ENCODE measurements around the gene WDR73.
A peak's percentile ranks its signal among the peaks of the same experiment; 100 is the strongest.

The WDR73 gene

DNA sequence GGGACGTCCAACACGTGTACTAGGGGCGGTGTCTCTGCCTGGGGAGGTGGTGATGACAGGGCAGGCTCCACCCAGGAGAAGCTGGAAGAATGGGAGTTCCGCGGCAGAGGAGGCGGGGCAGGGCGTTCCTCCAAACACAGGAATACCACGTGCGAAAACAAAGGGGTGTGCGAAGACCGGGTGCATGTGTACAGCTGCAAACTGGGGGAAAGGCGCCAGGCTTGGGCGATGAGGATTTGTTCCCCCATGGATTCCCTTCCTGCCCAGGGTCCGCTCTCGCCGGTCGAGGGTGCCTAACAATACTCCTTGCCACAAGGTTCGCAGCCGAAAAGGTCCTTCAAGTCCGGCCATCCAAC lies 53.8 kb downstream of the WDR73 start:
- Histone ChIP-seq H3K4me3 (ENCODE audit: extremely low read depth, insufficient read depth, low read length, poor library complexity, severe bottlenecking) (peak overlapping the region; percentile 74), H3K4me1 (ENCODE audit: control insufficient read depth, insufficient read depth, low read length, poor library complexity, severe bottlenecking) (peaks cover 14% of the 10 kb centered on the region), H3K36me3 (ENCODE audit: control insufficient read depth, insufficient read depth, low read length) (peaks cover 24% of the 10 kb centered on the region), H3K9me3 (ENCODE audit: control insufficient read depth, low read length) (no peaks in the 10 kb centered on the region), H3K27ac (ENCODE audit: low read depth, low read length, severe bottlenecking) (no peak overlapping the region)
- WGBS, 2 experiments (ENCODE audit: insufficient coverage in 2 of 2): 12 to 13% methylated on average over 10 to 16 of the region's 20 CpGs

DNA sequence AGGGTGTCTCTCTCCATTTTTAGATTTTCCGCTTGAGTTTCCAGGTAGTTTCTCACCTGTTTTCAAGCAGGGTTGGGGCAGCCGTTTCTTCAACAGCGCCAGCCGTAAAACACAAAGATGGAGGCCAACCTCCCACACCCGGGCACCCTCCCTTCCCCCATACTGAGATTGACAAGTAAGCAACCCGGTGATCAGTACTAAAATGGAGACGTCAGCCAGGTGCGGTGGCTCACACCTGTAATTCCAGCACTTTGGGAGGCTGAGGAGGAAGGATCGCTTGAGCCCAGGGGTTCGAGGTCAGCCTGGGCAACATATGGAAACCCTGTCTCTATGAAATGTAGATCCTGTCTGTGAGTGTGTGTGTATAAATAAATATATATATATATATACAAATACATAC lies 54.2 kb downstream of the WDR73 start:
- Histone ChIP-seq H3K4me3 (ENCODE audit: extremely low read depth, insufficient read depth, low read length, poor library complexity, severe bottlenecking) (peak overlapping the region; percentile 74), H3K36me3 (ENCODE audit: control insufficient read depth, insufficient read depth, low read length) (peaks cover 20% of the 10 kb centered on the region), H3K4me1 (ENCODE audit: control insufficient read depth, insufficient read depth, low read length, poor library complexity, severe bottlenecking) (peaks cover 12% of the 10 kb centered on the region), H3K27ac (ENCODE audit: low read depth, low read length, severe bottlenecking) (no peak overlapping the region), H3K9me3 (ENCODE audit: control insufficient read depth, low read length) (no peaks in the 10 kb centered on the region)
- WGBS, 2 experiments (ENCODE audit: insufficient coverage in 2 of 2): 92 to 95% methylated on average over 4 to 6 of the region's 10 CpGs

DNA sequence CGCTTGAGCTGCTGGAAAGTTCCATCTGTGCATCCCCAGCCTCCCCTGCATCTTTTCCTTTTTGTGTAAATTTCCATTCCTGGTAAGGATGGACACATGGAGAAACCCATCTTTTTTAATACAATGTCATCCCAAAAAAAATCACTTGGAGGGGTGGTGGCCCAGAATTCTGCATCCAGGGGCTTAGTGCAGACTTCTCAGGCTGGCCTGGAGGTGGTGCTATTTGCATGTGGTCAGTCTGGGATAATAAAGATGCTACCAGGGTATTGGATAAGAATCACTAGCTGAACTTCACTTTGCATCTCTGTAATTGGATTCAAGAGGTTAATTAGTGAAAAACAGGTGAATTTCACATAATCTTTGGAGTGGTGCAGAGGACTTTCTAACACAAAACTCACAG lies 55.1 kb downstream of the WDR73 start:
- Histone ChIP-seq H3K9me3 (ENCODE audit: control insufficient read depth, low read length) (no peaks in the 10 kb centered on the region), H3K36me3 (ENCODE audit: control insufficient read depth, insufficient read depth, low read length) (peaks cover 11% of the 10 kb centered on the region), H3K4me1 (ENCODE audit: control insufficient read depth, insufficient read depth, low read length, poor library complexity, severe bottlenecking) (peaks cover 7% of the 10 kb centered on the region), H3K4me3 (ENCODE audit: extremely low read depth, insufficient read depth, low read length, poor library complexity, severe bottlenecking) (no peak overlapping the region), H3K27ac (ENCODE audit: low read depth, low read length, severe bottlenecking) (no peak overlapping the region)
- 100% methylated on average over 1 of the region's 1 CpG; no CpG with 5 or more reads in 1 of the 2 experiments for WGBS, 2 experiments (ENCODE audit: insufficient coverage in 2 of 2)

DNA sequence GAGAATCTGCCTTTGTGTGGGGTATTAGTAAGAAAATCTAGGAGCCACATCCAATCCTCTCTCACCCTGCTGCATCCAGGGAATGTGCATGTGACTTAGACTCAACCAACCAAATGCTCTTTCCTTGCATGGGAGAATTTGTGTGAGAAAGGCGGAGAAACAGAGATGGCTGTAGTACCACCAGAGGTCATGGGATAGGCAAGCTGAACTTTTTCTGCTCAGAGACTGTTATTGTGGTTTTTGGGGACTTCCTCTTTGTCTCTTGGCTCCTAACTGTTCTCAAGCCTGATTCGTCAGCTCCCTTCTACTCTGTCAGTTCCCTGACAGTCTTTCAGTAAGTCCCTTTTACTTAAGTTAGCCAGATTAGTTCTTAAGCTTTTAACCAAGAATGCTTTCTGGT lies 55.8 kb downstream of the WDR73 start:
- peaks cover 2% of the 10 kb centered on the region for H3K9me3 ChIP-seq (ENCODE audit: control insufficient read depth, low read length)
- H3K36me3 ChIP-seq (ENCODE audit: control insufficient read depth, insufficient read depth, low read length): peaks cover 5% of the 10 kb centered on the region

DNA sequence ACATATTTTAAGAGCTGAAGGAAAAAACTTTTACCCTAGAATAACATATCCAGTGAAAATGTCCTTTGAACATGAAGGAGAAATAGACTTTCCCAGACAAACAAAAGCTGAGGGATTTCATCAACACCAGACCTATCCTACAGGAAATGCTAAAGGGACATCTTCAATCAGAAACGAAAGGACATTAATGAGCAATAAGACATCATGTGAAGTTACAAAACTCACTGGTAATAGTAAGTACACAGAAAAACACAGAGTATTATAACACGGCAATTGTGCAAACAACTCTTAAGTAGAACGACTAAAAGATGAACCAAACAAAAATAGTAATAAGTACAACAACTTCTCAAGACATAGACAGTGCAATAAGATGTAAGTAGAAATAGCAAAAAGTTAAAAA lies 56.8 kb downstream of the WDR73 start:
- no CpG with 5 or more reads among the region's 3 CpGs for WGBS, 2 experiments (ENCODE audit: insufficient coverage in 2 of 2)
- peaks cover 2% of the 10 kb centered on the region for H3K9me3 ChIP-seq (ENCODE audit: control insufficient read depth, low read length)
- H3K4me3 ChIP-seq (ENCODE audit: extremely low read depth, insufficient read depth, low read length, poor library complexity, severe bottlenecking): no peak overlapping the region
- H3K4me1 ChIP-seq (ENCODE audit: control insufficient read depth, insufficient read depth, low read length, poor library complexity, severe bottlenecking): peaks cover 3% of the 10 kb centered on the region
- no peaks in the 10 kb centered on the region for H3K36me3 ChIP-seq (ENCODE audit: control insufficient read depth, insufficient read depth, low read length)
- H3K27ac ChIP-seq (ENCODE audit: low read depth, low read length, severe bottlenecking): no peak overlapping the region

More for the DNA sequence above, 55.8 kb downstream of the WDR73 start:
- Histone ChIP-seq H3K4me1 (ENCODE audit: control insufficient read depth, insufficient read depth, low read length, poor library complexity, severe bottlenecking) (peaks cover 3% of the 10 kb centered on the region), H3K4me3 (ENCODE audit: extremely low read depth, insufficient read depth, low read length, poor library complexity, severe bottlenecking) (no peak overlapping the region), H3K27ac (ENCODE audit: low read depth, low read length, severe bottlenecking) (no peak overlapping the region)
- WGBS, 2 experiments (ENCODE audit: insufficient coverage in 2 of 2): 80 to 86% methylated on average over 1 to 2 of the region's 2 CpGs

DNA sequence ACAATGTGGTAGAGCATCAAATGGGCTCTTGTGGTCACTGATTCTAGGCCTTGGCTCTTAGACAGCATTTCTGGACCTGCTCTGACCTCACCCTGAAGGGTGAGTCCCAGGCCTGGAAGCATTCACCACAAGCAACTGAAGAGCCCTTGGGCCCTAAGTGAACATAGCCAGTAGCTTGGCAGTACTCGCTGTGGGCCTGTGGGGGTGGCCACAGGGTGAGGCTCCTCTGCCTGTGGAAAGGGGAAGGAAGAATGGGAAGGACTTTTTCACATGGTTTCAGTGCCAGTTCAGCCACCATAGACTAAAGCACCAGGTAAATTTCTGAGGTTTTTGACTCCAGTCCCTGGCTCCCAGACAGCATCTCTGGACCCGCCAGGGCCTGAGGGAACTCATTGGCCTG lies 58.4 kb downstream of the WDR73 start:
- 86 to 89% methylated on average over 1 to 2 of the region's 2 CpGs for WGBS, 2 experiments (ENCODE audit: insufficient coverage in 2 of 2)
- Histone ChIP-seq H3K36me3 (ENCODE audit: control insufficient read depth, insufficient read depth, low read length) (no peaks in the 10 kb centered on the region), H3K4me1 (ENCODE audit: control insufficient read depth, insufficient read depth, low read length, poor library complexity, severe bottlenecking) (no peaks in the 10 kb centered on the region), H3K27ac (ENCODE audit: low read depth, low read length, severe bottlenecking) (no peak overlapping the region), H3K9me3 (ENCODE audit: control insufficient read depth, low read length) (peaks cover 2% of the 10 kb centered on the region), H3K4me3 (ENCODE audit: extremely low read depth, insufficient read depth, low read length, poor library complexity, severe bottlenecking) (no peak overlapping the region)

DNA sequence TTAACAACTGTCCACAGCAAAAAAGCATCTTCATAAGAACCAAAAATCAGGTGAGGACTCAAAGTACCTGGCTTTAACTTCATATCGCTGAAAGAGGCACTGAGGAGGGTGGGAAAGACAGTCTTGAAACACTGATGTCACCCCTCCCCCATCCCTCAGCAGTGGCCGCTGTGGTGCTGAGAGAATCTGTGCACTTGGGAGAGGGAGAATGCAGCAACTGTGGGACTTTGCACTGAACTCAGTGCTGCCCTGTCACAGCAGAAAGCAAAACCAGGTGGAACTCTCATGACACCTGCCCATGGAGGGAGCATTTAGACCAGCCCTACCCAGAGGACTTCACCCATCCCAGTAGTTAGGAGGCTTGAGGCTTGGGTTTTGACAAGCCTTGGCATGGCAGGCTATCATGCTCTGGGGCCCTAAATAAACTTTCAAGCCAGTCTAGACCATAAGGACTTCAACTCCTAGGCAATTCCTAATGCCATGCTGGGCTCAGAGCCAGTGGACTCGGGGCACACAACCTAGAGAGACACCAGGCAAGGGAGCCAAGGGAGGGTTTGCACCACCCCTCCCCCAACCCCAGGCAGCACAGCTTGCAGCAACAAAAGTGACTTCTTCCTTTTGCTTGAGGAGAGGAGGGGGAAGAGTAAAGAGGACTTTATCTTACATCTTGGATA lies 59.3 kb downstream of the WDR73 start:
- Histone ChIP-seq H3K4me3 (ENCODE audit: extremely low read depth, insufficient read depth, low read length, poor library complexity, severe bottlenecking) (no peak overlapping the region), H3K27ac (ENCODE audit: low read depth, low read length, severe bottlenecking) (no peak overlapping the region), H3K4me1 (ENCODE audit: control insufficient read depth, insufficient read depth, low read length, poor library complexity, severe bottlenecking) (no peaks in the 10 kb centered on the region), H3K9me3 (ENCODE audit: control insufficient read depth, low read length) (peaks cover 2% of the 10 kb centered on the region), H3K36me3 (ENCODE audit: control insufficient read depth, insufficient read depth, low read length) (no peaks in the 10 kb centered on the region)
- WGBS, 2 experiments (ENCODE audit: insufficient coverage in 2 of 2): 65% methylated on average over 2 of the region's 3 CpGs; no CpG with 5 or more reads in 1 of the 2 experiments

DNA sequence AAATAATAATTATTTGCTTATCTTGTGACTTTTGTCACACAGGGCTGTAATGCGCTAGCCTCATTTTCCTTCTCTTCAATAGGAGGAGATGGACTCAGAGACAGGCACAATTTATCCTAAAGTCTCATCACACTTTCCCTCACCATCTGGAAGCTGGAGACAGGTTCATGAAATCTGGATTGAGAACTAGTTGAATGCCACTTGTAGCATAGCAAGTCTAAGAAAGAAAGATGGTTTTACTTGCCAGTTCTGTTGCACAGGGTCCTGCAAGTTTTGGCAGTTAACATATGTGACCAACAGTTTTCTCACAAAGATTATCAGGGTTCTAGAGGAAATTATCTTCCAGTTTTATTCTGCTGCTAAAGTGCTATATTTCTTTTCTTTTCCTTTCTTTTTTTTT lies 62.3 kb downstream of the WDR73 start:
- no peak overlapping the region for H3K27ac ChIP-seq (ENCODE audit: low read depth, low read length, severe bottlenecking)
- H3K4me3 ChIP-seq (ENCODE audit: extremely low read depth, insufficient read depth, low read length, poor library complexity, severe bottlenecking): no peak overlapping the region
- H3K4me1 ChIP-seq (ENCODE audit: control insufficient read depth, insufficient read depth, low read length, poor library complexity, severe bottlenecking): no peaks in the 10 kb centered on the region
- H3K9me3 ChIP-seq (ENCODE audit: control insufficient read depth, low read length): peaks cover 2% of the 10 kb centered on the region
- WGBS, 2 experiments (ENCODE audit: insufficient coverage in 2 of 2): no CpG with 5 or more reads among the region's 1 CpG
- no peaks in the 10 kb centered on the region for H3K36me3 ChIP-seq (ENCODE audit: control insufficient read depth, insufficient read depth, low read length)

DNA sequence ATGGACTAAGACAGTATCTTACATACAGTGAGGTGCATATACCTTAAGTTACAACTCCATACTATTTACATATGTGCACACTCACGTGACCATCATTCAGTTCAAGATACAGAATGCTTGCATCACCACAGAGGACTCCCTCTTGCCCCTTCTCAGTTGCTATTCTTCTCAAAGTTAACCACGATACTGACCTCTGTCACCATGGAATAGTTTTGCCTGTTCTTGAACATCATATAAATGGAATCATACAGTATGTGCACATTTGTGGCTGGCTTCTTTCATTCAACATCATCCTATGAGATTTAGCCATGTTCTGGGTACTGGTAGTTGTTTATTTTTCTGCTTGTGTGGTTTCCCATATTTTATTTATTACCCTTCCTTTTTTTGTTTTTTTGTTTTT lies 63.7 kb downstream of the WDR73 start:
- H3K36me3 ChIP-seq (ENCODE audit: control insufficient read depth, insufficient read depth, low read length): no peaks in the 10 kb centered on the region
- peaks cover 2% of the 10 kb centered on the region for H3K9me3 ChIP-seq (ENCODE audit: control insufficient read depth, low read length)
- no peak overlapping the region for H3K4me3 ChIP-seq (ENCODE audit: extremely low read depth, insufficient read depth, low read length, poor library complexity, severe bottlenecking)
- no peak overlapping the region for H3K27ac ChIP-seq (ENCODE audit: low read depth, low read length, severe bottlenecking)
- no peaks in the 10 kb centered on the region for H3K4me1 ChIP-seq (ENCODE audit: control insufficient read depth, insufficient read depth, low read length, poor library complexity, severe bottlenecking)
- 82 to 89% methylated on average over 1 of the region's 2 CpGs for WGBS, 2 experiments (ENCODE audit: insufficient coverage in 2 of 2)
